Heart left ventricle (tissue), 16 donors: ENCODE measurements around the gene KNDC1. TPM values are rescaled to one million over a fixed set of nuclear protein-coding genes. Genes with fewer than 3 reads are reported as not detected.

Source experiments
- ATAC-seq, 4 donors: fragments of 200-7000 bp; cut with Tn5 transposase; one replicate each; pipeline ENCODE4 v1.9.1; 2020 to 2022; ENCODE audit warnings: moderate library complexity in 4 of 4, mild to moderate bottlenecking in 3 of 4, moderate number of reproducible peaks in 1 of 4
- DNase-seq, 5 donors: peaks; one replicate each; pipeline ENCODE4 v3.0.0-alpha.2; 2020
- H3K27ac ChIP-seq, 12 donors: fragments of 200-600 bp; sonication (generic) in 4 of 12; one replicate each; pipeline versions ENCODE4 v1.5.0 to v1.8.0; 2016 to 2022; ENCODE audit warnings: mild to moderate bottlenecking in 2 of 12
- H3K27me3 ChIP-seq, 9 donors: fragments of 200-600 bp; sonication (generic) in 2 of 9; one replicate each; pipeline versions ENCODE4 v1.5.1 to v1.8.0; 2016 to 2022; ENCODE audit warnings: mild to moderate bottlenecking in 3 of 9
- H3K36me3 ChIP-seq, 9 donors: fragments of 200-600 bp; sonication (generic) in 2 of 9; one replicate each; pipeline versions ENCODE4 v1.5.0 to v1.8.0; 2018 to 2022; ENCODE audit warnings: mild to moderate bottlenecking in 2 of 9
- H3K4me1 ChIP-seq, 12 donors: fragments of 200-600 bp; sonication (generic) in 4 of 12; one replicate each; pipeline versions ENCODE4 v1.5.0 to v1.8.0; 2016 to 2022; ENCODE audit warnings: mild to moderate bottlenecking in 3 of 12
- H3K4me3 ChIP-seq, 12 donors: fragments of 200-600 bp; sonication (generic) in 4 of 12; one replicate each; pipeline versions ENCODE4 v1.5.0 to v1.8.0; 2017 to 2022; ENCODE audit warnings: mild to moderate bottlenecking in 9 of 12, moderate library complexity in 4 of 12
- H3K9me3 ChIP-seq, 12 donors: fragments of 200-600 bp; sonication (generic) in 4 of 12; one replicate each; pipeline versions ENCODE4 v1.5.0 to v1.8.0; 2016 to 2022; ENCODE audit warnings: mild to moderate bottlenecking in 1 of 12
- CTCF ChIP-seq, 12 donors: fragments of 200-600 bp; sonication (generic) in 4 of 12; IDR thresholded peaks; one replicate each; pipeline versions ENCODE4 v1.5.0 to v1.8.0; 2018 to 2022; ENCODE audit warnings: antibody characterized with exemption in 12 of 12, mild to moderate bottlenecking in 5 of 12
- POLR2A ChIP-seq, 2 donors: fragments of 450-650 bp; IDR thresholded peaks; one replicate each; pipeline ENCODE4 v1.6.1; 2017; ENCODE audit warnings: antibody characterized with exemption in 2 of 2, mild to moderate bottlenecking in 2 of 2, moderate library complexity in 2 of 2
- WGBS, 4 donors: extraction: QIAGEN DNeasy Blood & Tissue Kit in 2 of 4; methylation state at CpG; one replicate each; pipeline versions ENCODE4 v1.1.5 to v1.1.7; 2013 to 2018; 5-methylcytosine and 5-hydroxymethylcytosine counted together
- intact Hi-C, 10 donors: fragments of 100-400 bp; cut with DNase I; formaldehyde crosslinking; loops; one replicate each; pipeline versions ENCODE4 v1.11.1 to v1.14.2; 2022
- polyA plus RNA-seq, 2 donors: library from polyadenylated mRNA; stranded (reverse); fragments of 200-250 nt; gene quantifications; one replicate each; pipeline ENCODE4 v1.2.3, GENCODE V29; 2013
- total RNA-seq, 9 donors: library from RNA; depleted of rRNA in 2 of 9; stranded (reverse); fragments of >200 nt in 2 of 9; fragmentation: NEBNext Ultra II Directional in 3 of 9; extraction: Animal tissue kit (Norgen Biotek cat#: 25700) in 3 of 9; gene quantifications; one replicate each; pipeline versions ENCODE4 v1.1.0 to v1.2.4, GENCODE V29; 2016 to 2023
- donor health status: ischemic (EF 13 %, LVEDD 7.1; RV severe dilation, severe dysfunction).
- donor health status: healthy with polysubstance abuse.
- donor health status: DM: no; HTN: yes; CAD: no.
- donor health status: DM: no; HTN: no; CAD: no.
- donor health status: ischemic (EF 25% LVEDD 6.9; RV normal size, moderate dysfunction).
- donor health status: ischemic (EF 25% LVEDD 5.7; RV mildly dilated, moderate dysfunction).
- donor health status: healthy.
- donor health status: DM: yes; HTN: yes; CAD: no.
- donor health status: ischemic (EF 35%, LVEDD 5.7; RV mildly dilated, moderate dysfunction).
- donor health status: nonischemic (EF 11% LVEDD 7.7; RV severe dilation, severe dysfunction).
- donor health status: DM: yes; HTN: yes; CAD: no.
- donor health status: PGD.
- donor health status: ischemic (EF 29% LVEDD 5.4; RV normal size, mild dysfunction).
- donor health status: nonischemic (EF 23%, LVEDD 6.1; RV moderate dilation, normal function).

KNDC1 gene
- total and polyA plus RNA-seq, 11 donors: 0.04 to 2.9 (median 0.10) TPM; not detected in 3

GRCh38 chr10:133245439-133246235 lies 85.6 kb downstream of the KNDC1 start:
- Histone ChIP-seq H3K36me3 (no peaks in the 10 kb centered on the region), H3K27me3 (peaks cover 0 to 81% (median 35%) of the 10 kb centered on the region in 9 donors), H3K4me3 (no peak overlapping the region), H3K9me3 (no peaks in the 10 kb centered on the region), H3K27ac (no peak overlapping the region), H3K4me1 (peaks cover 0 to 15% (median 0%) of the 10 kb centered on the region in 12 donors)
- 40 to 53% (median 44%) methylated on average over 26 to 33 of the region's 33 CpGs for WGBS, 4 donors
- intact Hi-C loops: no loop called here
- DNase-seq (no peak), ATAC-seq (no peak)
- TF ChIP-seq POLR2A (IDR thresholded peaks at IDR 0.05) (no peak), CTCF (IDR thresholded peaks at IDR 0.05) (no peak)

GRCh38 chr10:133246236-133246626 lies 86.2 kb downstream of the KNDC1 start:
- intact Hi-C loops: no loop called here

GRCh38 chr10:133247681-133248333 lies 87.8 kb downstream of the KNDC1 start:
- no peak for DNase-seq
- Histone ChIP-seq H3K27me3 (peaks cover 0 to 70% (median 27%) of the 10 kb centered on the region in 9 donors), H3K27ac (no peak overlapping the region), H3K36me3 (no peaks in the 10 kb centered on the region), H3K9me3 (no peaks in the 10 kb centered on the region), H3K4me1 (peaks cover 0 to 8% (median 0%) of the 10 kb centered on the region in 12 donors), H3K4me3 (no peak overlapping the region)
- TF ChIP-seq POLR2A (IDR thresholded peaks at IDR 0.05) (no peak), CTCF (IDR thresholded peaks at IDR 0.05) (no peak)
- intact Hi-C loops: no loop called here
- 45 to 64% (median 58%) methylated on average over 12 to 36 of the region's 36 CpGs for WGBS, 4 donors
- ATAC-seq: no peak

More at GRCh38 chr10:133246236-133246626, 86.2 kb downstream of the KNDC1 start:
- Histone ChIP-seq H3K36me3 (no peaks in the 10 kb centered on the region), H3K4me3 (no peak overlapping the region), H3K4me1 (peaks cover 0 to 9% (median 0%) of the 10 kb centered on the region in 12 donors), H3K27me3 (peaks cover 0 to 76% (median 31%) of the 10 kb centered on the region in 9 donors), H3K9me3 (no peaks in the 10 kb centered on the region), H3K27ac (no peak overlapping the region)
- DNase-seq (no peak), ATAC-seq (no peak)
- no peak for TF ChIP-seq POLR2A (IDR thresholded peaks at IDR 0.05)
- TF ChIP-seq CTCF (IDR thresholded peaks at IDR 0.05): no peak
- 42 to 60% (median 54%) methylated on average over 12 of the region's 12 CpGs for WGBS, 4 donors

- no peak overlapping the region for H3K27ac ChIP-seq
- no peaks in the 10 kb centered on the region for H3K36me3 ChIP-seq
- intact Hi-C loops: no loop called here
- peaks cover 0 to 64% (median 27%) of the 10 kb centered on the region in 9 donors for H3K27me3 ChIP-seq
- H3K4me1 ChIP-seq: peaks cover 0 to 8% (median 0%) of the 10 kb centered on the region in 12 donors
- no peaks in the 10 kb centered on the region for H3K9me3 ChIP-seq
- ATAC-seq: no peak
- no peak for DNase-seq
- whole genome bisulfite sequencing, 4 donors: 81 to 100% (median 86%) methylated on average over 1 to 12 of the region's 12 CpGs
- TF ChIP-seq CTCF (IDR thresholded peaks at IDR 0.05) (no peak), POLR2A (IDR thresholded peaks at IDR 0.05) (no peak)
- H3K4me3 ChIP-seq: no peak overlapping the region
These were observed 88.3 kb downstream of the KNDC1 start for GRCh38 chr10:133248334-133248715.
